PC-3 (cell line): ENCODE data around the gene SPIRE1.

ENCODE experiments used
- EZH2 ChIP-seq: fragments of 300-600 bp; sonication (generic); IDR thresholded peaks from one replicate; pipeline ENCODE4 v1.6.1; 2017; ENCODE audit warnings: antibody characterized with exemption, mild to moderate bottlenecking, low read length; ENCODE audit not compliant: unreplicated experiment
- TF ChIP-seq, protein P1 (sequence below): fragments of 300-600 bp; sonication (generic); conservative IDR thresholded peaks from 2 replicates; pipeline ENCODE4 v1.5.1; 2017; ENCODE audit warnings: antibody characterized with exemption, low read depth, mild to moderate bottlenecking, low read length

DNA sequence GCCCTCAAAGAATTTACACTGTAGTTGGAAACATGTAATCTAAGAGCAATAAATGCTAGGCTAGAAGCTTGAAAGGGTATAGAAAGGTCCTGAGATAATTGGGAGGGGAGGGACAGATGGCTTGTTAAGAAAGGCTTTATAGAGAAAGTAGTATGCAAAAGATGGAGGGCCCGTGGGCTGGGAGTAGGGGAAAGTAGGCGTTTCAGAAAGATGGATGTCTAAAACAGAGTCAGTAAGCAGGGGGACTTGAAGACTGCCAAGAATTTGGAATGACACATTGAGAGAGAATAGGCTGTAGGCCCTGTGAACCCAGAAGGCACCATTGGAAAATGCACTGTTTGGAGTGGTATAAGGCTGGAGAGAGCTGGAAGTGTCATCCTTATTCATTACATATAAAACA lies 45.8 kb upstream of the SPIRE1 start:
- TF ChIP-seq, protein P1, sequence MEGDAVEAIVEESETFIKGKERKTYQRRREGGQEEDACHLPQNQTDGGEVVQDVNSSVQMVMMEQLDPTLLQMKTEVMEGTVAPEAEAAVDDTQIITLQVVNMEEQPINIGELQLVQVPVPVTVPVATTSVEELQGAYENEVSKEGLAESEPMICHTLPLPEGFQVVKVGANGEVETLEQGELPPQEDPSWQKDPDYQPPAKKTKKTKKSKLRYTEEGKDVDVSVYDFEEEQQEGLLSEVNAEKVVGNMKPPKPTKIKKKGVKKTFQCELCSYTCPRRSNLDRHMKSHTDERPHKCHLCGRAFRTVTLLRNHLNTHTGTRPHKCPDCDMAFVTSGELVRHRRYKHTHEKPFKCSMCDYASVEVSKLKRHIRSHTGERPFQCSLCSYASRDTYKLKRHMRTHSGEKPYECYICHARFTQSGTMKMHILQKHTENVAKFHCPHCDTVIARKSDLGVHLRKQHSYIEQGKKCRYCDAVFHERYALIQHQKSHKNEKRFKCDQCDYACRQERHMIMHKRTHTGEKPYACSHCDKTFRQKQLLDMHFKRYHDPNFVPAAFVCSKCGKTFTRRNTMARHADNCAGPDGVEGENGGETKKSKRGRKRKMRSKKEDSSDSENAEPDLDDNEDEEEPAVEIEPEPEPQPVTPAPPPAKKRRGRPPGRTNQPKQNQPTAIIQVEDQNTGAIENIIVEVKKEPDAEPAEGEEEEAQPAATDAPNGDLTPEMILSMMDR: no peak
- TF ChIP-seq EZH2: no peak
